ENCODE results near the gene MEF2C.

Gene MEF2C

GRCh38 chr5:88671505-88672499 is 211.2 kb downstream of the MEF2C start:
- DNase-seq: no peak

- DNase-seq: no peak
Observed at GRCh38 chr5:88671106-88671504, 211.9 kb downstream of the MEF2C start.

- no peak for DNase-seq
Observed at GRCh38 chr5:88670461-88670860, 212.5 kb downstream of the MEF2C start.

- DNase-seq: no peak
Observed at GRCh38 chr5:88669371-88670050, 213.5 kb downstream of the MEF2C start.

- DNase-seq: no peak
Observed at GRCh38 chr5:88667496-88668201, 215.3 kb downstream of the MEF2C start.
